SW480 (cell line): ENCODE data around the gene ABCB9.

Experiments
- DNase-seq: peaks from one replicate; pipeline ENCODE4 v3.0.0-alpha.2; 2016; ENCODE audit warnings: low spot score

ABCB9 gene

GRCh38 chr12:122994781-122995502 lies 28.7 kb upstream of the ABCB9 start:
- DNase-seq, result no peak

- DNase-seq, result no peak
Measured at GRCh38 chr12:122994140-122994675, 27.9 kb upstream of the ABCB9 start.

- no peak for DNase-seq
Measured at GRCh38 chr12:122992386-122992785, 26.1 kb upstream of the ABCB9 start.

GRCh38 chr12:122991623-122992275 lies 25.5 kb upstream of the ABCB9 start:
- no peak for DNase-seq

GRCh38 chr12:122990961-122991622 lies 24.8 kb upstream of the ABCB9 start:
- DNase-seq, result no peak

GRCh38 chr12:122990561-122990960 lies 24.3 kb upstream of the ABCB9 start:
- DNase-seq, result no peak

GRCh38 chr12:122989874-122990419 lies 23.7 kb upstream of the ABCB9 start:
- no peak for DNase-seq

- no peak for DNase-seq
Measured at GRCh38 chr12:122989225-122989839, 23.1 kb upstream of the ABCB9 start.

- DNase-seq, result no peak
Measured at GRCh38 chr12:122988612-122989212, 22.4 kb upstream of the ABCB9 start.

- DNase-seq, result no peak
Measured at GRCh38 chr12:122988036-122988435, 21.8 kb upstream of the ABCB9 start.

GRCh38 chr12:122987086-122987951 lies 21.1 kb upstream of the ABCB9 start:
- DNase-seq, result no peak

- no peak for DNase-seq
Measured at GRCh38 chr12:122986258-122986871, 20.1 kb upstream of the ABCB9 start.

GRCh38 chr12:122985338-122986257 lies 19.3 kb upstream of the ABCB9 start:
- no peak for DNase-seq

- no peak for DNase-seq
Measured at GRCh38 chr12:122984612-122985337, 18.5 kb upstream of the ABCB9 start.

- DNase-seq, result no peak
Measured at GRCh38 chr12:122983789-122984515, 17.7 kb upstream of the ABCB9 start.

- DNase-seq, result no peak
Measured at GRCh38 chr12:122982963-122983788, 16.9 kb upstream of the ABCB9 start.

- no peak for DNase-seq
Measured at GRCh38 chr12:122982477-122982815, 16.2 kb upstream of the ABCB9 start.
